ENCODE results near the gene TCERG1L.
"Not testable (repeated sequence)": the region's sequence is repeated elsewhere in the genome, so short reads cannot be mapped to it uniquely, and the experiment has no call there.

TCERG1L gene

GRCh38 chr10:131141207-131141606 is 170.3 kb downstream of the TCERG1L start:
- DNase-seq = peak in 1 of 2 experiments; percentile 2

GRCh38 chr10:131140606-131141005 is 170.9 kb downstream of the TCERG1L start:
- no peak for DNase-seq

- DNase-seq = no peak
Observed at GRCh38 chr10:131137223-131137622, 174.3 kb downstream of the TCERG1L start.

- DNase-seq = not testable (repeated sequence)
Observed at GRCh38 chr10:131136336-131136735, 175.2 kb downstream of the TCERG1L start.

GRCh38 chr10:131135716-131136115 is 175.8 kb downstream of the TCERG1L start:
- DNase-seq = no peak

- DNase-seq = no peak
Observed at GRCh38 chr10:131134651-131135050, 176.9 kb downstream of the TCERG1L start.

- DNase-seq = no peak
Observed at GRCh38 chr10:131134001-131134576, 177.4 kb downstream of the TCERG1L start.

- DNase-seq = no peak
Observed at GRCh38 chr10:131132681-131133080, 178.8 kb downstream of the TCERG1L start.

GRCh38 chr10:131131726-131132591 is 179.6 kb downstream of the TCERG1L start:
- no peak for DNase-seq

- DNase-seq = no peak
Observed at GRCh38 chr10:131130025-131130424, 181.5 kb downstream of the TCERG1L start.

GRCh38 chr10:131129544-131129943 is 182.0 kb downstream of the TCERG1L start:
- no peak for DNase-seq

- DNase-seq = no peak
Observed at GRCh38 chr10:131128731-131129130, 182.8 kb downstream of the TCERG1L start.

- no peak for DNase-seq
Observed at GRCh38 chr10:131127610-131128009, 183.9 kb downstream of the TCERG1L start.

- no peak for DNase-seq
Observed at GRCh38 chr10:131127138-131127589, 184.4 kb downstream of the TCERG1L start.

GRCh38 chr10:131126321-131127137 is 185.0 kb downstream of the TCERG1L start:
- peak in 1 of 2 experiments; percentile 53 for DNase-seq

GRCh38 chr10:131125511-131126225 is 185.9 kb downstream of the TCERG1L start:
- DNase-seq = no peak

GRCh38 chr10:131124945-131125344 is 186.6 kb downstream of the TCERG1L start:
- DNase-seq = no peak

GRCh38 chr10:131123496-131123895 is 188.0 kb downstream of the TCERG1L start:
- no peak for DNase-seq

GRCh38 chr10:131121511-131122035 is 189.9 kb downstream of the TCERG1L start:
- DNase-seq = no peak

GRCh38 chr10:131119626-131120355 is 191.7 kb downstream of the TCERG1L start:
- no peak for DNase-seq

- DNase-seq = no peak
Observed at GRCh38 chr10:131117416-131118212, 193.9 kb downstream of the TCERG1L start.

All from NCI-H2081 (cell line).